Measurements from ENCODE around the gene CELF4.

GRCh38 chr18:37519510-37520135 lies 46.0 kb downstream of the CELF4 start:
- TF ChIP-seq CTCF (IDR thresholded peaks at IDR 0.05; ENCODE audit: borderline replicate concordance, extremely low read depth, low read length, poor library complexity, severe bottlenecking) (no peak), EZH2 (IDR thresholded peaks at IDR 0.05; ENCODE audit: borderline replicate concordance, low read depth, low read length, severe bottlenecking) (no peak)

All from DND-41 (cell line).